Measurements from ENCODE around the gene FBXO34. TPM values are rescaled to one million over a fixed set of nuclear protein-coding genes. Genes with fewer than 3 reads are reported as not detected.
A peak's percentile ranks its signal among the peaks of the same experiment; 100 is the strongest.

The FBXO34 gene
- total RNA-seq, 1 donor, result 28.9 TPM

GRCh38 chr14:55294603-55295002, 23.4 kb downstream of the FBXO34 start:
- no peak overlapping the region for H3K4me3 ChIP-seq (ENCODE audit: low read depth, low read length)
- no peak for DNase-seq (ENCODE audit: low read depth)
- TF ChIP-seq CTCF (IDR thresholded peaks at IDR 0.05; ENCODE audit: insufficient read depth, low read depth, low read length), result no peak

- no peak for TF ChIP-seq CTCF (IDR thresholded peaks at IDR 0.05; ENCODE audit: insufficient read depth, low read depth, low read length)
- DNase-seq (ENCODE audit: low read depth), result no peak
- no peak overlapping the region for H3K4me3 ChIP-seq (ENCODE audit: low read depth, low read length)
Observed at GRCh38 chr14:55297611-55298499, 26.6 kb downstream of the FBXO34 start.

GRCh38 chr14:55298500-55298822, 27.2 kb downstream of the FBXO34 start:
- DNase-seq (ENCODE audit: low read depth), result no peak
- no peak overlapping the region for H3K4me3 ChIP-seq (ENCODE audit: low read depth, low read length)
- TF ChIP-seq CTCF (IDR thresholded peaks at IDR 0.05; ENCODE audit: insufficient read depth, low read depth, low read length), result no peak

GRCh38 chr14:55301437-55302121, 30.4 kb downstream of the FBXO34 start:
- peak; percentile 65 for DNase-seq (ENCODE audit: low read depth)
- TF ChIP-seq CTCF (IDR thresholded peaks at IDR 0.05; ENCODE audit: insufficient read depth, low read depth, low read length), result no peak
- no peak overlapping the region for H3K4me3 ChIP-seq (ENCODE audit: low read depth, low read length)

- TF ChIP-seq CTCF (IDR thresholded peaks at IDR 0.05; ENCODE audit: insufficient read depth, low read depth, low read length), result no peak
- H3K4me3 ChIP-seq (ENCODE audit: low read depth, low read length), result no peak overlapping the region
- no peak for DNase-seq (ENCODE audit: low read depth)
Observed at GRCh38 chr14:55302367-55303124, 31.3 kb downstream of the FBXO34 start.

- DNase-seq (ENCODE audit: low read depth), result no peak
- H3K4me3 ChIP-seq (ENCODE audit: low read depth, low read length), result no peak overlapping the region
- no peak for TF ChIP-seq CTCF (IDR thresholded peaks at IDR 0.05; ENCODE audit: insufficient read depth, low read depth, low read length)
Observed at GRCh38 chr14:55303125-55303499, 31.9 kb downstream of the FBXO34 start.

Data from fibroblast of villous mesenchyme (primary cell).